Activated naive CD4-positive, alpha-beta T cell treated with anti-CD3 and anti-CD28 coated beads for 36 hours (primary cell): ENCODE data around the gene C4A. TPM values are rescaled to one million over a fixed set of nuclear protein-coding genes. Genes with fewer than 3 reads are reported as not detected.

ENCODE experiments used
- CTCF ChIA-PET: fragments of 350-600 bp; sonication (Branson Sonifier 250); formaldehyde crosslinking; loops from one replicate; lab custom pipeline; 2021; ENCODE audit warnings: antibody characterized with exemption; lab: Charles Lee
- DNase-seq: peaks from one replicate; pipeline ENCODE4 v3.0.0-alpha.2; 2020
- H3K27ac Mint-ChIP-seq: one replicate; pipeline ENCODE4 v1.8.0; 2021; ENCODE audit warnings: mild to moderate bottlenecking, mixed read lengths
- H3K27me3 Mint-ChIP-seq: one replicate; pipeline ENCODE4 v1.8.0; 2021; ENCODE audit warnings: low read depth, mixed read lengths
- H3K36me3 Mint-ChIP-seq: one replicate; pipeline ENCODE4 v1.8.0; 2021; ENCODE audit warnings: low read depth, mixed read lengths
- H3K4me1 Mint-ChIP-seq: one replicate; pipeline ENCODE4 v1.8.0; 2021; ENCODE audit warnings: low read depth, mixed read lengths
- H3K4me3 Mint-ChIP-seq: one replicate; pipeline ENCODE4 v1.8.0; 2021; ENCODE audit warnings: mild to moderate bottlenecking, moderate library complexity, mixed read lengths
- H3K9me3 Mint-ChIP-seq: one replicate; pipeline ENCODE4 v1.8.0; 2021; ENCODE audit warnings: mixed read lengths
- intact Hi-C: fragments of 100-400 bp; cut with micrococcal nuclease; formaldehyde crosslinking; loops from one replicate; pipeline ENCODE4 v1.15.1; 2023
- total RNA-seq, 2 experiments: library from RNA; stranded (reverse); gene quantifications; one replicate each; pipeline ENCODE4 v1.2.3, GENCODE V29; 2021

Gene C4A
- total RNA-seq, 2 experiments from 2014 or later: 3.2 to 3.5 TPM

DNA sequence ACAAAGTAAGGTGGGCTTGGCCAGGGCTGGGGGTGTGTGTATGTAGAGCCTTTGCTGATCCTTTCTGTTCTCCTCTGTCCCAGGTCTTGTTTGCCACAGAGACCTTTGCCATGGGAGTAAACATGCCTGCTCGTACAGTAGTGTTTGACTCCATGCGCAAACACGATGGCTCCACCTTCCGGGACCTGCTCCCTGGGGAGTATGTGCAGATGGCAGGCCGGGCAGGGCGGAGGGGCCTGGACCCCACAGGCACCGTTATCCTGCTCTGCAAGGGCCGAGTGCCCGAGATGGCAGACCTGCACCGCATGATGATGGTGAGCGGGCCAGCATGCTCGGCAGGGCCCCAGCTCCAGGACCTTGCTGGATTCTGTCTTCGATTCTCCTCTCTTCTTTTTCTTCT, 16.2 kb upstream of the C4A start:
- H3K27ac Mint-ChIP-seq: no peak overlapping the region
- CTCF ChIA-PET: interaction anchor here (1.1 kb wide), 1 partner anchor 13 kb away, joined by 3 read pairs; no protein-coding TSS in a partner anchor
- H3K27me3 Mint-ChIP-seq: no peaks in the 10 kb centered on the region
- H3K4me1 Mint-ChIP-seq: peaks cover 29% of the 10 kb centered on the region
- H3K4me3 Mint-ChIP-seq: no peak overlapping the region
- no peaks in the 10 kb centered on the region for H3K9me3 Mint-ChIP-seq
- no peak for DNase-seq
- peaks cover 50% of the 10 kb centered on the region for H3K36me3 Mint-ChIP-seq
- intact Hi-C loops: no loop called here

DNA sequence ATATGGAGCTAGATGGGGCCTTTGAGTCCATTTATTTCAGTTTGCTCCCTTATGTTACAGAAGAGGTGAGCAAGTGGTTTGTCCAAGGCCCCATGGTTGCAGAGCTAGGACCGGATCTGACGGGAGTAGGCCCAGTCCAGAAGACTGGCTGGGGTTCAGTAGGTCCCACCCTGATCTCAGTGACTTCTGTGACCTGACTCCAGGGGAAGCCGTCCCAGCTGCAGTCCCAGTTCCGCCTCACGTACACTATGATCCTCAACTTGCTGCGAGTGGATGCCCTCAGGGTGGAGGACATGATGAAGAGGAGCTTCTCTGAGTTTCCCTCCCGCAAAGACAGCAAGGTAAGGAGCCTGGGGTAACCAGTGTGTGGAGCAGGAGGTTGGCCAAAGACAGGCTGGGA, 15.4 kb upstream of the C4A start:
- Mint-ChIP-seq H3K4me3 (no peak overlapping the region), H3K27ac (no peak overlapping the region), H3K27me3 (no peaks in the 10 kb centered on the region), H3K9me3 (no peaks in the 10 kb centered on the region), H3K36me3 (peaks cover 45% of the 10 kb centered on the region), H3K4me1 (peaks cover 29% of the 10 kb centered on the region)
- CTCF ChIA-PET: no interaction called here
- no peak for DNase-seq
- intact Hi-C loops: no loop called here

DNA sequence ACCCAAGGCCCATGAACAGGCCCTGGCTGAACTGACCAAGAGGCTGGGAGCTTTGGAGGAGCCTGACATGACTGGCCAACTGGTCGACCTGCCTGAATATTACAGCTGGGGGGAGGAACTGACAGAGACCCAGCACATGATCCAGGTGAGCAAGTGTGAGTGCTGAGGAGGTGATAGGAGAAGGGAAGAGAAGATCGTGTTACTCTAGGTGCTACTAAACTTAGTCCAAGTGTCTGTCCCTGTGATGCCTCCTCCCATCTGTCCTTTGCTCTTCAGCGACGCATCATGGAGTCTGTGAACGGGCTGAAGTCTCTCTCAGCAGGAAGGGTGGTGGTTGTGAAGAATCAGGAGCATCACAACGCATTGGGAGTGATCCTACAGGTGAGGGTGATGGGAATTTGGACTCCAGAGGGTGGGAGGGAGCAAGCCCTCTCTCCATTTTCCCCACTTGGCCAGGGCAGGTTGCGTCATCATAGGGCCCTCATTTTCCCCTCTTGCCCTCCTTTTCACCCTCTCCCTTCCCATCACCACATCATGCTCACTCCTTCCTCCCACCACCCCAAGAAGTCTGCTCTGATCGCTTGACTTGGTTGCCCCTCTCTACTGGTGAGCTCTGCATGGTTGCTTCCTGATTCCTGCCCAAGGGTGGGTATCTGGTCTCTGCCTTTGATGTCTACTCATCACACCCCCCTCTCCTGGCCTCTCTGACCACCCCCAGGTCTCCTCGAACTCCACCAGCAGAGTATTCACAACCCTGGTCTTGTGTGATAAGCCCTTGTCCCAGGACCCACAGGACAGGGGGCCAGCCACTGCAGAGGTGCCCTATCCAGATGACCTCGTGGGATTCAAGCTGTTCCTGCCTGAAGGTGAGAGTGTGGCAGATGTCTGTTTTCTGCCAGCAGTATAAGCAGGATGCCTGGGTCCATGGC, 14.6 kb upstream of the C4A start:
- intact Hi-C loops: no loop called here
- Mint-ChIP-seq H3K36me3 (peaks cover 41% of the 10 kb centered on the region), H3K9me3 (no peaks in the 10 kb centered on the region), H3K27ac (peak overlapping the region; percentile 63), H3K27me3 (no peaks in the 10 kb centered on the region), H3K4me3 (no peak overlapping the region), H3K4me1 (peaks cover 24% of the 10 kb centered on the region)
- no peak for DNase-seq
- CTCF ChIA-PET: no interaction called here

DNA sequence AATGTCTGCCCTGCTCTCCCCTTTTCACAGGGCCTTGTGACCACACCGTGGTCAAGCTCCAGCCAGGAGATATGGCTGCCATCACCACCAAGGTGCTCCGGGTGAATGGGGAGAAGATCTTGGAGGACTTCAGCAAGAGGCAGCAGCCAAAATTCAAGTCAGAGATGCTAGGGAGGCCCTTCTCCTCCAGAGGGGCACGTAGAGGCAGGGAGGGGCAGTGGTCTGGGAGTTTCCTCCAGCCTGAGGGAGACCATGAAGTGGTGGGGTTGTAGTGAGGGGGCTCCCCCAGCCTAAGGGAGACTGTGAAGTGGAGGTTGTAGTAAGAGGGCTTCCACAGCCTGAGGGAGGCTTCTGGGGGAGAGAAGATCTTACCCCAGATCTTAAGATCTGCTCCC, 13.9 kb upstream of the C4A start:
- H3K27ac Mint-ChIP-seq: peak overlapping the region; percentile 63
- CTCF ChIA-PET: no interaction called here
- H3K4me3 Mint-ChIP-seq: no peak overlapping the region
- H3K27me3 Mint-ChIP-seq: no peaks in the 10 kb centered on the region
- intact Hi-C loops: no loop called here
- H3K9me3 Mint-ChIP-seq: no peaks in the 10 kb centered on the region
- H3K4me1 Mint-ChIP-seq: peaks cover 28% of the 10 kb centered on the region
- DNase-seq: no peak
- peaks cover 41% of the 10 kb centered on the region for H3K36me3 Mint-ChIP-seq

DNA sequence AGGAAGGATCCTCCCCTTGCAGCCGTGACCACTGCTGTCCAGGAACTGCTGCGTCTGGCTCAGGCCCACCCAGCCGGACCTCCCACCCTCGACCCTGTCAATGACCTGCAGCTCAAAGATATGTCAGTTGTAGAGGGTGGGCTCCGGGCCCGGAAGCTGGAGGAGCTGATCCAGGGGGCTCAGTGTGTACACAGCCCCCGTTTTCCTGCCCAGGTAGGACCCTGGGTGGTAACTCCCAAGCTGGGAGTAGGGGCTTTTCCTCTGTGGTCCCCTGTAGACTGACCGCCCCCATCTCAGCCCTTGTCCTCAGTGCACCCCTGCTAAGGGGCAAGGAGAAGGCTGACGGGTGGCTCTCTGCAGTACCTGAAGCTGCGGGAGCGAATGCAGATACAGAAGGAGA, 13.5 kb upstream of the C4A start:
- Mint-ChIP-seq H3K4me3 (no peak overlapping the region), H3K9me3 (no peaks in the 10 kb centered on the region), H3K4me1 (peaks cover 32% of the 10 kb centered on the region), H3K27ac (no peak overlapping the region), H3K27me3 (no peaks in the 10 kb centered on the region), H3K36me3 (peaks cover 37% of the 10 kb centered on the region)
- CTCF ChIA-PET: no interaction called here
- intact Hi-C loops: no loop called here
- DNase-seq: no peak

DNA sequence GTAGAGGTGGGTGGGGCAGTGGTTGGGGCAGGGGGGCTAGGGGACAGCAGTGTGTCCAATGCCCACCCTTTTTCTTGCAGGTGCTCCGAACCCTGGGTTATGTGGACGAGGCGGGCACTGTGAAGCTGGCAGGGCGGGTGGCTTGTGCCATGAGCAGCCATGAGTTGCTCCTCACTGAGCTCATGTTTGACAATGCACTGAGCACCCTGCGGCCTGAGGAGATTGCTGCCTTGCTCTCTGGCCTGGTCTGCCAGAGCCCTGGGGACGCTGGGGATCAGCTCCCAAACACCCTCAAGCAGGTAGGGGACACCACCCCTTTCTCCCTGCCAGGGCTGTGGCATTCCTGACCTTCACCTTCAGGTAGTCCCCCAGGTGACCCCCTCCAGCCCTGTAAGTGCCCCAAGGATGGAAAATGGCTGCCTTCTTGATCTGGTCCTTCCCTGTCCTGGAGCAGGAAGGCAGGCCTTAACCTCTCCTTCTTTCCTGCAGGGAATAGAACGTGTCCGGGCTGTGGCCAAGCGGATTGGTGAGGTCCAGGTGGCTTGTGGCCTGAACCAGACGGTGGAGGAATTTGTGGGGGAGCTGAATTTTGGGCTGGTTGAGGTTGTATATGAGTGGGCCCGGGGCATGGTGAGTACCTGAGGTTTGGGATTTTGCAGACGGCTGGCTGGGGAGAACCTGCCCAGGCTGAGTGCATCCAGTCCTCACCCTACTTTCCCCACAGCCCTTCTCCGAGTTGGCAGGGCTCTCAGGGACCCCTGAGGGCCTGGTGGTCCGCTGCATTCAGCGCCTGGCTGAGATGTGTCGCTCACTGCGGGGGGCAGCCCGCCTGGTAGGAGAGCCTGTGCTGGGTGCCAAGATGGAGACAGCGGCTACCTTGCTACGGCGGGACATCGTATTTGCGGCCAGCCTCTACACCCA, 12.8 kb upstream of the C4A start:
- intact Hi-C loops: no loop called here
- CTCF ChIA-PET: no interaction called here
- Mint-ChIP-seq H3K27me3 (no peaks in the 10 kb centered on the region), H3K4me1 (peaks cover 39% of the 10 kb centered on the region), H3K9me3 (no peaks in the 10 kb centered on the region), H3K4me3 (no peak overlapping the region), H3K36me3 (peaks cover 32% of the 10 kb centered on the region), H3K27ac (peak overlapping the region; percentile 77)
- no peak for DNase-seq

DNA sequence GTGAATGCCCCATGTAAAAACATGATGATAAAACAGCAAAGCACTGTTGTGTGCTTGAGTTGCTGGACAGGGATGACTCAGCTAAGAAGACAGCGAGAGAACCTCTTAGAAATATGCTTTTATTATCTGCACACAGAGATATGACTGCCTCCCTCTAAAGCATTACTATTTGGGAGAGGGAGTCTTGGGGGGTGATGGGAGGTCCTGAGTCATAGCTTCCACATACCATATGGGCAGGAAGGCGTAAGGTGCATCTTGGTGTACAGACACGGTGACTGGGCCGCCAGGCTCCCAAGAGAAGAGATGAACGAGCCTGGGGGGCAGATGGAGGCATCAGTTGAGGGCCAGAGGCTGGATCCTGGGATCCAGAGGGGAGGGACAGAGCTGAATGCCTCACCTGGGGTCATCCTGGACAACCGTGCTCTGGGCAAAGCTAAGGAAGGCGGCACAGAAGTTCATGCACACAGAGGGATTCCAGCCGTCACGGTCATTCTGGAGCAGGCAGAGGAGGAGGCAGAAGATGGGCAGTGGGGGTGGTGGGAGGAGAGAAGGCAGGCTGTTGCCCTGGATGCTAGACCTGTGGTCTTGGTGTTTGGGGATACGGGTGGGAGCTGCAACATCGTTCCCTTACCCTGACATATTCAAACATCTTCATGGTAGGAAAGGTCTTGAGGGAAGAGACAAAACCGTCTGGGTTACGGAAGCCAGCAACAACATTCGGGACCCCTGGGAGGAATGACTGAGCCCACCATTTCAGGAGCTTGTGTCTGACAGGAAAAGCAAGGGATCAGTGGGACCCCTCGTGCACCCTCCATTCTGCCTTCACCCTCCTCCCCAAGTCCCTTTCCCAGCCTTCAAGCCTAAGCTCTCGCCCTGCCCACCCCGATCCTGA, 11.9 kb upstream of the C4A start:
- peak overlapping the region; percentile 77 for H3K27ac Mint-ChIP-seq
- no peaks in the 10 kb centered on the region for H3K27me3 Mint-ChIP-seq
- no peak for DNase-seq
- H3K4me3 Mint-ChIP-seq: peak overlapping the region; percentile 98
- H3K4me1 Mint-ChIP-seq: peaks cover 41% of the 10 kb centered on the region
- CTCF ChIA-PET: interaction anchor here (0.9 kb wide), 2 partner anchors 12 to 19 kb away, joined by 3 read pairs; no protein-coding TSS in a partner anchor
- no peaks in the 10 kb centered on the region for H3K9me3 Mint-ChIP-seq
- intact Hi-C loops: no loop called here
- H3K36me3 Mint-ChIP-seq: peaks cover 32% of the 10 kb centered on the region

DNA sequence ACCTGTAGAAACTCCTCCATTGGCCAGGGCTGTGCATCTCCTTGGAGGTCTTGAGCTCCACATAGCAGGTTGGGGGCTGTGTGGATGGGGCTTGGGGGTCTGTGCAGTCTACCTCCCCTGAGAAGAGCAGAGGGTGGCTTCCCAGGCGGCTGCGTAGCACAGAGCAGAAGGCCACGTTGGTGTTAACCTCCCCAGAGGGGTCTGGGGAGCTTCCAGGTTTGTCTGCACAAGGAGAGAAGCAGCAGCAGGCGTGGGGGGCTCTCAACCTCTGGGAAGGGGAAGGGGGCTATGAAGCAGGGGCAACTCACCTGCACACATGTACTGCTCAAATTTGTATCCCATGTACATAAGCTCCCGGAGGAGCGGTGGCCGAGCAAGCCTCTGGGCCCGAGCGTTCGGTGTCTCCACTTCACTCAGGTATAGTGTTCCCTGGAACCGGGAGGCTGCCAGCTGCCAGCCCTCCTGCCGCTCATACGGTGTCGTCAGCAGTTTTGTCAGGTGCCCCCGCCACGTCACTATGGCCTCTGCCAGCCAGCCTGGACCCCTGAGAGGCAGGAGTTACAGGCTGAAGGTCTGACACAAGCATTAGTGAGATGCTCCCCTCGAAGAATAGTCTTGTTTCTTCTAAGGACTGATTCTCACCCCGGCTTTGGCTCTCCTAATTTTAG, 11.1 kb upstream of the C4A start:
- peaks cover 30% of the 10 kb centered on the region for H3K36me3 Mint-ChIP-seq
- CTCF ChIA-PET: interaction anchor here (0.9 kb wide), 2 partner anchors 13 to 20 kb away, joined by 3 read pairs; no protein-coding TSS in a partner anchor
- H3K4me3 Mint-ChIP-seq: peak overlapping the region; percentile 98
- H3K4me1 Mint-ChIP-seq: peaks cover 41% of the 10 kb centered on the region
- no peaks in the 10 kb centered on the region for H3K27me3 Mint-ChIP-seq
- intact Hi-C loops: no loop called here
- H3K27ac Mint-ChIP-seq: peak overlapping the region; percentile 100
- H3K9me3 Mint-ChIP-seq: no peaks in the 10 kb centered on the region
- no peak for DNase-seq

DNA sequence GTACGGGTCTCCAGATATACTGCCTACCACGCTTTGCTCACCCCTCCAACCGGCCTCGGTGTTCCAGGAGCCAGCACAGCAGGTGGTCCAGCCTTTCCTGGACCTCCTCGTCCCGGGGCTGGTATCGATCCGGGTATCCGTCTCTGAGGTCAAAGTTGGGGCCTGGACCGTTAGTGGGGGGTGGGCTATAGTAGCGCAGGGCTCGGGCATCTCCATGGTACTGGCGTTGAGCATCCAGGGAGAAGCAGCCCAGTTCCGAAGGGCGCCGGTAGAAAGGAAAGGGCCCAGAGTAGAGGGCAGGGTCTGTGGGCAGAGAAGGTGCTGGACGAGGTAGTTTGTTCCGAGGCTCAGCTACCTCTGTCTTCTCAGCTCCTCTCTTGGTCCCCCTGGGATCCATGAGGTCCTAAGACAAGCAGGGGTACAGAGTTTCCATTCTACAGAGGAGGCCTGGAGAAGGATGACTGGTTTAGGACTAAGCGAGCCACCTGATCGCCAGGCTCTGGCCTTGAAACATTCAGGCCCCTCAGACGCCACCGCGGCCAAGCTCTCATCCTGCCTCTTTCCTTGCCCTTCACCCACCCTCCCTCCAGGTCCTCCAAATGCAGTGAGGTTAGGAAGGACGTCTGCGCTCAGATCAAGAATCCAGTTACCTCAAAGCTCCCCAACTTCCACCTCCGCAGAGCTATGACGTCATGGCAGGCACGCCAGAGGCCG, 10.4 kb upstream of the C4A start:
- H3K4me1 Mint-ChIP-seq: peaks cover 41% of the 10 kb centered on the region
- peaks cover 29% of the 10 kb centered on the region for H3K36me3 Mint-ChIP-seq
- peak overlapping the region; percentile 98 for H3K4me3 Mint-ChIP-seq
- peak overlapping the region; percentile 100 for H3K27ac Mint-ChIP-seq
- CTCF ChIA-PET: interaction anchor here (1.4 kb wide), 2 partner anchors 14 to 20 kb away, joined by 3 to 9 read pairs; no protein-coding TSS in a partner anchor
- H3K9me3 Mint-ChIP-seq: no peaks in the 10 kb centered on the region
- H3K27me3 Mint-ChIP-seq: no peaks in the 10 kb centered on the region
- intact Hi-C loops: no loop called here
- DNase-seq: no peak

DNA sequence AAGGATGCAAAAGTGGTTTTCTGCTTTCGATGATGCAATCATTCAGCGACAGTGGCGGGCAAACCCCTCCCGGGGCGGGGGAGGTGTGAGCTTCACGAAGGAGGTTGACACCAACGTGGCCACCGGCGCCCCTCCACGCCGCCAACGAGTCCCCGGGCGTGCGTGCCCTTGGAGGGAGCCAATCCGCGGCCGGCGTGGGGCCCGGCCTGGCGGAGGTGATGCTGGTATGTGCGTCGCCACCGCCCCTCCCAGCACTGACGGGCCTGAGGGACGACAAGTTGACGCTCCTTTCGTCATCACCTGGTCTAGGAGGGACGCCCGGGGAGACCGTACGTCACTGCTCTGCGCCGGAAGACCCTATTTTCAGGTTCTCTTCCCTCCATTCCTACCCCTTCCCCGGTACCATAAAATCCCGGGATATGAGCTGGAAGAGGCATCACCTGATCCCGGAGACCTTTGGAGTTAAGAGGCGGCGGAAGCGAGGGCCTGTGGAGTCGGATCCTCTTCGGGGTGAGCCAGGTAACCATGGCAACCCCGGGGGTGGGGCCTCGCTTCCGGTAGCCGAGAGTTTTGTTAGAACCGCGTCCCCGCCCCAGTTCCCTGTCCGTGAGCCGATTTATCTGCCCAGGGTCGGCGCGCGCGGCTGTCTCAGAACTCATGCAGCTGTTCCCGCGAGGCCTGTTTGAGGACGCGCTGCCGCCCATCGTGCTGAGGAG, 9.7 kb upstream of the C4A start, which contains the start of gene DXO:
DXO (minus strand) TSS at position 146 of the 716 bp plus-strand sequence. CDS start 463 bp downstream, outside the sequence.
- DNase-seq: peak; percentile 99
- CTCF ChIA-PET: interaction anchor here (1.4 kb wide), 2 partner anchors 15 to 20 kb away, joined by 3 to 9 read pairs; no protein-coding TSS in a partner anchor
- Mint-ChIP-seq H3K27me3 (no peaks in the 10 kb centered on the region), H3K4me3 (peak within 1 kb of the TSS; percentile 98), H3K4me1 (peaks cover 41% of the 10 kb centered on the region), H3K27ac (peak within 1 kb of the TSS; percentile 100), H3K36me3 (peaks cover 23% of the 10 kb centered on the region), H3K9me3 (no peaks in the 10 kb centered on the region)
- intact Hi-C loops: loop anchor here (1.0 kb wide), 1 partner anchor 13 kb away; the partner anchor contains the start of gene SKIC2
